Dendritic cell treated with granulocyte-macrophage colony-stimulating factor and Interleukin-4, amounts not matched to agents 40 ng/mL and 50 ng/mL, for 4 days (primary cell): ENCODE data around the gene NCOA3.

Experiments used
- H3K27ac Mint-ChIP-seq: one replicate; pipeline ENCODE4 v1.8.0; 2022; ENCODE audit warnings: mild to moderate bottlenecking, mixed read lengths
- H3K27me3 Mint-ChIP-seq: one replicate; pipeline ENCODE4 v1.8.0; 2022; ENCODE audit warnings: mild to moderate bottlenecking, mixed read lengths
- H3K36me3 Mint-ChIP-seq: one replicate; pipeline ENCODE4 v1.8.0; 2022; ENCODE audit warnings: low read depth, mixed read lengths
- H3K4me1 Mint-ChIP-seq: one replicate; pipeline ENCODE4 v1.8.0; 2022; ENCODE audit warnings: low read depth, mixed read lengths
- H3K4me3 Mint-ChIP-seq: one replicate; pipeline ENCODE4 v1.8.0; 2022; ENCODE audit warnings: mild to moderate bottlenecking, moderate library complexity, mixed read lengths
- H3K9me3 Mint-ChIP-seq: one replicate; pipeline ENCODE4 v1.8.0; 2022; ENCODE audit warnings: mixed read lengths
- intact Hi-C: fragments of 100-400 bp; cut with micrococcal nuclease; formaldehyde crosslinking; loops from one replicate; pipeline ENCODE4 v1.15.0; 2022

NCOA3 gene

GRCh38 chr20:47627540-47627939, 125.9 kb downstream of the NCOA3 start:
- Mint-ChIP-seq H3K27ac (no peak overlapping the region), H3K36me3 (peaks cover 91% of the 10 kb centered on the region), H3K27me3 (no peaks in the 10 kb centered on the region), H3K4me1 (no peaks in the 10 kb centered on the region), H3K4me3 (no peak overlapping the region), H3K9me3 (no peaks in the 10 kb centered on the region)
- intact Hi-C loops: loop anchor here (10.0 kb wide), 2 partner anchors 243 to 333 kb away; no protein-coding TSS in a partner anchor

- H3K4me1 Mint-ChIP-seq: no peaks in the 10 kb centered on the region
- intact Hi-C loops: loop anchor here (10.0 kb wide), 2 partner anchors 245 to 335 kb away; no protein-coding TSS in a partner anchor
- no peaks in the 10 kb centered on the region for H3K9me3 Mint-ChIP-seq
- H3K27ac Mint-ChIP-seq: no peak overlapping the region
- H3K36me3 Mint-ChIP-seq: peaks cover 95% of the 10 kb centered on the region
- no peaks in the 10 kb centered on the region for H3K27me3 Mint-ChIP-seq
- no peak overlapping the region for H3K4me3 Mint-ChIP-seq
Measured at GRCh38 chr20:47629907-47630306, 128.2 kb downstream of the NCOA3 start.

GRCh38 chr20:47631078-47631477, 129.4 kb downstream of the NCOA3 start:
- H3K9me3 Mint-ChIP-seq: no peaks in the 10 kb centered on the region
- H3K36me3 Mint-ChIP-seq: peaks cover 95% of the 10 kb centered on the region
- intact Hi-C loops: no loop called here
- no peak overlapping the region for H3K4me3 Mint-ChIP-seq
- no peak overlapping the region for H3K27ac Mint-ChIP-seq
- H3K27me3 Mint-ChIP-seq: no peaks in the 10 kb centered on the region
- no peaks in the 10 kb centered on the region for H3K4me1 Mint-ChIP-seq

- Mint-ChIP-seq H3K27ac (no peak overlapping the region), H3K4me3 (no peak overlapping the region), H3K4me1 (no peaks in the 10 kb centered on the region), H3K36me3 (peaks cover 99% of the 10 kb centered on the region), H3K9me3 (no peaks in the 10 kb centered on the region), H3K27me3 (no peaks in the 10 kb centered on the region)
- intact Hi-C loops: no loop called here
Measured at GRCh38 chr20:47635256-47635655, 133.6 kb downstream of the NCOA3 start.

- Mint-ChIP-seq H3K4me1 (no peaks in the 10 kb centered on the region), H3K36me3 (peaks cover 97% of the 10 kb centered on the region), H3K27me3 (no peaks in the 10 kb centered on the region), H3K27ac (no peak overlapping the region), H3K4me3 (no peak overlapping the region), H3K9me3 (no peaks in the 10 kb centered on the region)
- intact Hi-C loops: no loop called here
Measured at GRCh38 chr20:47638851-47639250, 137.2 kb downstream of the NCOA3 start.

GRCh38 chr20:47642118-47642517, 140.4 kb downstream of the NCOA3 start:
- H3K27me3 Mint-ChIP-seq: no peaks in the 10 kb centered on the region
- H3K27ac Mint-ChIP-seq: no peak overlapping the region
- no peak overlapping the region for H3K4me3 Mint-ChIP-seq
- H3K36me3 Mint-ChIP-seq: peaks cover 97% of the 10 kb centered on the region
- H3K9me3 Mint-ChIP-seq: no peaks in the 10 kb centered on the region
- intact Hi-C loops: no loop called here
- no peaks in the 10 kb centered on the region for H3K4me1 Mint-ChIP-seq

GRCh38 chr20:47642624-47643023, 140.9 kb downstream of the NCOA3 start:
- no peak overlapping the region for H3K27ac Mint-ChIP-seq
- intact Hi-C loops: no loop called here
- H3K36me3 Mint-ChIP-seq: peaks cover 97% of the 10 kb centered on the region
- H3K27me3 Mint-ChIP-seq: no peaks in the 10 kb centered on the region
- H3K4me3 Mint-ChIP-seq: no peak overlapping the region
- H3K9me3 Mint-ChIP-seq: no peaks in the 10 kb centered on the region
- H3K4me1 Mint-ChIP-seq: no peaks in the 10 kb centered on the region

- no peak overlapping the region for H3K4me3 Mint-ChIP-seq
- intact Hi-C loops: no loop called here
- no peaks in the 10 kb centered on the region for H3K9me3 Mint-ChIP-seq
- peaks cover 100% of the 10 kb centered on the region for H3K36me3 Mint-ChIP-seq
- no peaks in the 10 kb centered on the region for H3K27me3 Mint-ChIP-seq
- H3K4me1 Mint-ChIP-seq: peaks cover 5% of the 10 kb centered on the region
- no peak overlapping the region for H3K27ac Mint-ChIP-seq
Measured at GRCh38 chr20:47645632-47646031, 143.9 kb downstream of the NCOA3 start.

GRCh38 chr20:47647994-47648393, 146.3 kb downstream of the NCOA3 start:
- no peaks in the 10 kb centered on the region for H3K9me3 Mint-ChIP-seq
- peaks cover 5% of the 10 kb centered on the region for H3K4me1 Mint-ChIP-seq
- no peaks in the 10 kb centered on the region for H3K27me3 Mint-ChIP-seq
- intact Hi-C loops: no loop called here
- H3K27ac Mint-ChIP-seq: no peak overlapping the region
- peaks cover 99% of the 10 kb centered on the region for H3K36me3 Mint-ChIP-seq
- no peak overlapping the region for H3K4me3 Mint-ChIP-seq

GRCh38 chr20:47648943-47649342, 147.3 kb downstream of the NCOA3 start:
- intact Hi-C loops: no loop called here
- Mint-ChIP-seq H3K36me3 (peaks cover 99% of the 10 kb centered on the region), H3K4me3 (no peak overlapping the region), H3K9me3 (no peaks in the 10 kb centered on the region), H3K27me3 (no peaks in the 10 kb centered on the region), H3K27ac (no peak overlapping the region), H3K4me1 (peaks cover 5% of the 10 kb centered on the region)

- Mint-ChIP-seq H3K9me3 (no peaks in the 10 kb centered on the region), H3K36me3 (peaks cover 96% of the 10 kb centered on the region), H3K27ac (no peak overlapping the region), H3K4me1 (peaks cover 13% of the 10 kb centered on the region), H3K4me3 (no peak overlapping the region), H3K27me3 (no peaks in the 10 kb centered on the region)
- intact Hi-C loops: no loop called here
Measured at GRCh38 chr20:47652301-47652700, 150.6 kb downstream of the NCOA3 start.

- H3K4me1 Mint-ChIP-seq: peaks cover 14% of the 10 kb centered on the region
- no peaks in the 10 kb centered on the region for H3K9me3 Mint-ChIP-seq
- no peaks in the 10 kb centered on the region for H3K27me3 Mint-ChIP-seq
- no peak overlapping the region for H3K4me3 Mint-ChIP-seq
- intact Hi-C loops: no loop called here
- no peak overlapping the region for H3K27ac Mint-ChIP-seq
- H3K36me3 Mint-ChIP-seq: peaks cover 96% of the 10 kb centered on the region
Measured at GRCh38 chr20:47652794-47653193, 151.1 kb downstream of the NCOA3 start.

- Mint-ChIP-seq H3K9me3 (no peaks in the 10 kb centered on the region), H3K4me3 (no peak overlapping the region), H3K4me1 (peaks cover 21% of the 10 kb centered on the region), H3K27ac (no peak overlapping the region), H3K27me3 (no peaks in the 10 kb centered on the region), H3K36me3 (peaks cover 96% of the 10 kb centered on the region)
- intact Hi-C loops: no loop called here
Measured at GRCh38 chr20:47653869-47654268, 152.2 kb downstream of the NCOA3 start.

- Mint-ChIP-seq H3K4me3 (no peak overlapping the region), H3K4me1 (peaks cover 22% of the 10 kb centered on the region), H3K9me3 (no peaks in the 10 kb centered on the region), H3K27ac (no peak overlapping the region), H3K36me3 (peaks cover 96% of the 10 kb centered on the region), H3K27me3 (no peaks in the 10 kb centered on the region)
- intact Hi-C loops: no loop called here
Measured at GRCh38 chr20:47654370-47654769, 152.7 kb downstream of the NCOA3 start.

GRCh38 chr20:47655635-47656034, 153.9 kb downstream of the NCOA3 start:
- Mint-ChIP-seq H3K27ac (peak overlapping the region; percentile 68), H3K27me3 (no peaks in the 10 kb centered on the region)
- intact Hi-C loops: no loop called here

More at GRCh38 chr20:47655635-47656034, 153.9 kb downstream of the NCOA3 start:
- Mint-ChIP-seq H3K4me3 (no peak overlapping the region), H3K36me3 (peaks cover 96% of the 10 kb centered on the region), H3K9me3 (no peaks in the 10 kb centered on the region), H3K4me1 (peaks cover 26% of the 10 kb centered on the region)
